GM18499 (cell line): ENCODE measurements around the gene SIRPG.
"Not testable (repeated sequence)": the region's sequence is repeated elsewhere in the genome, so short reads cannot be mapped to it uniquely, and the experiment has no call there.

Source experiments
- ATAC-seq: cut with Tn5 transposase; IDR thresholded peaks from one replicate; pipeline ENCODE4 v1.9.1; 2021; ENCODE audit warnings: moderate number of reproducible peaks; ENCODE audit not compliant: insufficient read depth, unreplicated experiment

Gene SIRPG

DNA sequence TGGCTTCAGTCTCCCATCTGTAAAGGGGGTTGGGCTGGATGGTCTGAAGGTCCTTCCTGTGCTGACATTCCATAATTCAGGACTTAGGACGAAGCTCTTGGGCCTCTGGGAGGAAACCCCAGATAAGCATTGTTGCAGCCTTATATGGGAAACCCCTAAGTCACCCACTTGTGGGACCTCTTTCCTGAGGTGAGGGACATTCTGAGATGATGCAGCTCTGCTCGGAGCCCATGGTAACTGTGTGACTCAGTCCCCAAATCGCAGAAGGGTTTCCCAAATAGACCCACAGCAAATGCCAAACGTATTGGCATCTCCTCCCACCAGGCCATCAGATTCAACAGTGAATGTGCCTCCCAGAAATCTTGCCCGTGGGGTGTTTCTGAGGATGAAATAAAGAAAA is 47.2 kb downstream of the SIRPG start:
- not testable (repeated sequence) for ATAC-seq

DNA sequence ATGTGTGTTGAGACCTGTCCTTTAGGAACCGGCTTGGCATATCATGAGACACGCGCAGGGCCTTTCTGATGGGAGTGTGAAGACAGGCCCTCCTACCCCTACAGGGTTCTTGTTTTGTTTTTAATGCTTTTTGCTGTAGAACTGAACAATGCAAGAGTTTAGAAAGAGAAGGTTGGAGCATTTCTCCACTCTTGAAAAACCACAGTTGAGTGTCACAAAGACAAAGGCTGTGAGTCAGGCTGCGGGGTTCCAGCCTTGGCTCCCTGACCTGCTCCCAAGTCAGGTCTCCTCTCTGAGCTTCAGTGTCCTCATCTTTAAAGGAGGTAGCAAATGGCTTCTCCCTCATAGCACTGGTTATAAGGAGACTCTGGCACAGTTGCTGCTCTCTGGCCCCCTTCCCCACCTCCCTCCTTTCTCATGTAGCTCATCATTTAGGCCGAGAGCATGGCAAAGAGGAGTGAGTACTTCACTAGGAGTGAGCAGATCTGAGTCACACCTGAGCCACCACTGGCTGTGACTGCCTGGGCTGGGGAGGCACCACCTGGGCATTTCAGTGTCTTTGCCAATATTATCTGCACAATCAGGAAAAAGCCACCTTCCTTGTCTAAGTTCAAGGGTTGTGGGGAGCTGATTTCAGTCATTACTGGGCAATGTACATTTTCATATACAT is 48.8 kb downstream of the SIRPG start:
- not testable (repeated sequence) for ATAC-seq

DNA sequence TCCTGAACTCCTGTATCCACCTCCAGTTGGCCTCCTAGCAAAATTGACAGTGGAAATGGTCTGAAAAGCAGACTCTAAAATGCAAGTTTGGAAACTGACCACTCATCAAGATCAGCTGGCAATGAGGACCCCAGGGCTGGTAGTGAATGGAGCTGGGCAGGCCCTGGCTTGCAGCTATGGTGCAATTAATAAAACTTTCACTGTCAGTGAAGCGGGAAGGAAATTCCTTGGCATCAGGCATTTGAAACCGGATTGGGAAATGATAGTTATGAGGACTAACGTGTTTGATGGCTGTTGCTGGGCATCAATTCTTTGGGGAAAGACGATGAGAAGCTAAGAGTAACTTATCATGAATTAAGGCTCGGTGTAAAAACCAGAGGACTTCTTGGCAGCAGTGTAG is 56.8 kb downstream of the SIRPG start:
- ATAC-seq: no peak

DNA sequence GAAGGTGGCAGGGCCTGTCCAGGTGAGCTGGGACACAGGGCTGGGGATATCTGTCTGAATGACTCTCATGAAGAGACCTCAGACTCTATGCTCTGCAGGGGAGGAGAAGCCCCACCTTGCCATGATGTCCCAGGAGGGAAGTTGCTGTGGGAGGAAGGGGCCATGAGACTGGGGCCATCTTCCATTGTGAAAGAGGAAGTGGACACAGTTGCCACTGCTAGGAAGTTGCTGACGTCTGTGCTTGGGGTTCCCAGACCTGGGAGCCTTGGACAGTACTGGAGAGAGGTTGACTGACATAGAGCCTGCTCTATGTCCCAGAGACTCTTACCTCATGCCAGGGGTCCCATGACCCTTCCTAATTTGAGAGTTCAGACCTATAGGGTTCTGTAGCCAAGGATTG is 62.2 kb downstream of the SIRPG start:
- ATAC-seq: no peak

DNA sequence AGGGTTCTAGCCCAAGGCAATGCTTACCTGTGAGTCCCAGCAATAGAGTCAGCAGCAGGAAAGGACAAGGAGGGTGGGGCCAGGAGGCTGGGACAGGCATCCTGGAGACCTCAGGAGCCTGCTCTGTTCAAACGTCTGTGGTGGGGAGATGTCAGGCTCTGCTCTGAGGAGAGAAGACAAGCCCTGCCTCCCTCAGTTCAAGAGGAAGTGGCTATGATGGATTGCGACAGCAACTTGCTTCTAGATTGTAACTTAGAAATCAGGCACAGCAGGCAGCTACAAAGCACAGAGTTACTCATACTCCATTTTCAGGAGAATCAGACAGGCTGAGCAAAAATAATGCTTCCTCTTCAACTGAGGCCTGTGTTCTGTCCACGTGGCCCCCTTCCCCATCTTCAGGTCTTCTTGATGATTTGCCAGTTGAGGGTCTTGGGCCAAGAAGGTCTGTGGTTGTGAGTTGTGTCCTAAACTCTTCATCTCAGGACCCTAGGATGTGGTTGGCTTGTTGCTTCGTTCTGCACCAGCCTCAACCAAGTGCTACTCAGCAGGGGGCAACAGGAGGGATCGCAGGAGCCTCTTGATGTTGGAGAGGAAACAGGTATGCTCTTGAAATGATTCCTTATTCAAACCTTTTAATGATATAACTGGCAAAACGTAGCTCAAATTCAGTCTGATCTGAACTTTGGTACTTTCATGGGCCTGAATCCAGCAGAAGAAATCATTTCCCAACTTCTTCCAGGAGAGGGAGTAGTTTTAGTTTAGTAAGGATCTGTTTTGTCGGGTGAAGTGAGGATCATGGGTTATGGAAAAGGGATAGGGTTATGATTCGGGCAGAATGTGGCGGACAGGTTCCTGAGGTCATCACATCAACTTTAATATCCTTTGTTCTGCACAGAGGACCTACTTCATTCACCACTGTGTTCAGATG is 68.8 kb downstream of the SIRPG start:
- ATAC-seq: no peak

DNA sequence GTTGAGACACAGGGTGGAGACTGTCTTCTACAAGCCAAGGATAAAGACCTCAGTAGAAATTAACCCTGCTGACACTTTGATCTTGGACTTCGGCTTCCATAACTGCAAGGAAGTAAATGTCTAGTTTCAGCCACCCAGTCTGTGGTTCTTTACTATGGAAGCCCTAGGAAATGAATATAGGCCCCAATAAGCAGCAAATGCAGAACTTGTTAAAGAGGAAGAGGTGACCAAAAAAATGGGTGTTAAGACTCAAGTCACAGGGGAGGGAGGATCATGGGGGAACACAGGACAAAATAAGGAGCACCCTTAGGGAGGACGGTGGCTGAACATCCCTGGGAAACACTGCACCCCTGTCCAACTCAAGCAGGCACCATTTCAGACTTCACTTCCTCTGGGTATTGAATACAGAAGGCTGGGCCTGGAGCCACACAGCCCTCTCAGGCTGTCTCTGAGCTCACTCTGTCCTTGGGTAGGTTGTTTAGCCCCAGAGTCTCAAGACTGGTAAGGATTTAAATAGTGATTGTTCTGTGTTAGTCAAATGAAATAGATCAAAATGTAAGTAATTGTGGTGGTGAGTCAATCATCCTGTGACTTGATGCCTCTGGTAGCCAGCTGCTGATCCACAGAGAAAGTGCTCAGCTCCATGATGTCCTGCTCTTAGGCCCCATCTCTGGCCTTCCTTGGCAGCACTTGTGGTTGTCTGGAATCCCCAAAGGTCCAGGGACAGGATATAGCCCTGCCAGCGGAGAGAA is 69.6 kb downstream of the SIRPG start:
- no peak for ATAC-seq

DNA sequence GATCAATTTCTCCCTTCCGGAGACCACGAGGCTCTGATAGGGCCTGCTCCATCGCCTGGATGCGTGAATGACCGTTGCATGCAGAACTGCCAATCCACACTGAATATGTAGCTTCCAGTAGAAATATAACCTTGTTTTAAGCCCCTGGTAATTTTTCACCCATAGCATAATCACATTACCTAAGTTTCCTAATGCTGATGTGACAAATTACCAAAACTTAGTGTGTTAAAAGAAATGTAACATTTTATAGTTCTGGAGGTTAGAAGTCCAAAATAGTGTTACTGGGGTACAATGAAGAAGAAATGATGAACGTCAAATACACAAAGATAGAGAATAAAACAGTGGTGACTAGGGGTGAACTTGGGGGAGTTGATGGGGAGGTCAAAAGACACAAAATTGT is 78.1 kb downstream of the SIRPG start:
- no peak for ATAC-seq
